NAMALWA (cell line): ENCODE measurements around the gene MARCHF6.
"Not testable (repeated sequence)": the region's sequence is repeated elsewhere in the genome, so short reads cannot be mapped to it uniquely, and the experiment has no call there.

Source experiments
- DNase-seq: peaks from one replicate; pipeline ENCODE4 v3.0.0-alpha.2; 2015; ENCODE audit warnings: low spot score

MARCHF6 gene

GRCh38 chr5:10351919-10352318, 1.6 kb upstream of the MARCHF6 start:
- DNase-seq = no peak

GRCh38 chr5:10352430-10353240, 860 bp upstream of the MARCHF6 start:
- DNase-seq = peak; percentile 84

- DNase-seq = peak; percentile 85
Observed at GRCh38 chr5:10354048-10354872, 765 bp downstream of the MARCHF6 start.

GRCh38 chr5:10355071-10355889, 1.8 kb downstream of the MARCHF6 start:
- DNase-seq = peak; percentile 90

GRCh38 chr5:10358999-10359398, 5.5 kb downstream of the MARCHF6 start:
- no peak for DNase-seq

- DNase-seq = no peak
Observed at GRCh38 chr5:10360686-10361085, 7.2 kb downstream of the MARCHF6 start.

- no peak for DNase-seq
Observed at GRCh38 chr5:10363519-10364185, 10.2 kb downstream of the MARCHF6 start.

GRCh38 chr5:10364186-10364689, 10.7 kb downstream of the MARCHF6 start:
- peak; percentile 55 for DNase-seq

- no peak for DNase-seq
Observed at GRCh38 chr5:10365782-10366181, 12.3 kb downstream of the MARCHF6 start.

- no peak for DNase-seq
Observed at GRCh38 chr5:10366310-10367272, 13.1 kb downstream of the MARCHF6 start.

GRCh38 chr5:10367579-10367978, 14.1 kb downstream of the MARCHF6 start:
- DNase-seq = no peak

GRCh38 chr5:10370931-10371330, 17.4 kb downstream of the MARCHF6 start:
- DNase-seq = no peak

GRCh38 chr5:10371369-10371768, 17.9 kb downstream of the MARCHF6 start:
- DNase-seq = not testable (repeated sequence)

- DNase-seq = no peak
Observed at GRCh38 chr5:10372726-10373709, 19.5 kb downstream of the MARCHF6 start.

GRCh38 chr5:10374046-10375022, 20.8 kb downstream of the MARCHF6 start:
- DNase-seq = no peak

- not testable (repeated sequence) for DNase-seq
Observed at GRCh38 chr5:10375146-10375545, 21.7 kb downstream of the MARCHF6 start.

GRCh38 chr5:10376544-10376943, 23.0 kb downstream of the MARCHF6 start:
- no peak for DNase-seq

GRCh38 chr5:10377081-10377480, 23.6 kb downstream of the MARCHF6 start:
- DNase-seq = no peak
